HS-27A (cell line): ENCODE results near the gene SMG1.
A peak's percentile ranks its signal among the peaks of the same experiment; 100 is the strongest.
"Not testable (repeated sequence)": the region's sequence is repeated elsewhere in the genome, so short reads cannot be mapped to it uniquely, and the experiment has no call there.

Experiments
- DNase-seq: peaks from one replicate; pipeline ENCODE4 v3.0.0-alpha.2; 2012; ENCODE audit warnings: low read depth, missing footprints

Gene SMG1

GRCh38 chr16:18925986-18926865 lies at the start of gene SMG1:
Gene SMG1, minus strand, starts transcription at chr16:18926408. Its CDS starts 367 bp downstream, at chr16:18926041.
- peak; percentile 83 for DNase-seq

GRCh38 chr16:18975109-18975508 lies 48.9 kb upstream of the SMG1 start:
- DNase-seq: no peak

- no peak for DNase-seq
Measured at GRCh38 chr16:18969855-18970240, 43.6 kb upstream of the SMG1 start.

- DNase-seq: no peak
Measured at GRCh38 chr16:18969050-18969854, 43.0 kb upstream of the SMG1 start.

GRCh38 chr16:18966791-18967190 lies 40.6 kb upstream of the SMG1 start:
- no peak for DNase-seq

- DNase-seq: no peak
Measured at GRCh38 chr16:18965555-18965954, 39.3 kb upstream of the SMG1 start.

- no peak for DNase-seq
Measured at GRCh38 chr16:18959031-18959505, 32.9 kb upstream of the SMG1 start.

GRCh38 chr16:18958621-18959029 lies 32.4 kb upstream of the SMG1 start:
- DNase-seq: no peak

GRCh38 chr16:18956658-18957241 lies 30.5 kb upstream of the SMG1 start:
- DNase-seq: not testable (repeated sequence)

GRCh38 chr16:18955874-18956580 lies 29.8 kb upstream of the SMG1 start:
- not testable (repeated sequence) for DNase-seq

- DNase-seq: no peak
Measured at GRCh38 chr16:18953547-18953946, 27.3 kb upstream of the SMG1 start.

- no peak for DNase-seq
Measured at GRCh38 chr16:18950469-18951185, 24.4 kb upstream of the SMG1 start.

GRCh38 chr16:18948372-18949020 lies 22.3 kb upstream of the SMG1 start:
- DNase-seq: no peak

- DNase-seq: no peak
Measured at GRCh38 chr16:18945233-18945632, 19.0 kb upstream of the SMG1 start.

GRCh38 chr16:18943414-18943813 lies 17.2 kb upstream of the SMG1 start:
- no peak for DNase-seq

GRCh38 chr16:18942061-18942460 lies 15.9 kb upstream of the SMG1 start:
- no peak for DNase-seq

GRCh38 chr16:18941471-18941870 lies 15.3 kb upstream of the SMG1 start:
- DNase-seq: no peak

- no peak for DNase-seq
Measured at GRCh38 chr16:18938986-18939385, 12.8 kb upstream of the SMG1 start.

GRCh38 chr16:18937390-18937789 lies 11.2 kb upstream of the SMG1 start:
- no peak for DNase-seq

- DNase-seq: no peak
Measured at GRCh38 chr16:18936727-18937340, 10.6 kb upstream of the SMG1 start.
